ENCODE data around the gene TEX29. TPM values are rescaled to one million over a fixed set of nuclear protein-coding genes. Genes with fewer than 3 reads are reported as not detected.

Gene TEX29
- total and polyA plus RNA-seq, 2 of the 4 experiments (the other 2 are of a cell fraction): 0.46 TPM; not detected in 1

- H3K4me1 ChIP-seq (ENCODE audit: control insufficient read depth, insufficient read depth, low read length): no peaks in the 10 kb centered on the region
- no peak overlapping the region for H3K4ac ChIP-seq (ENCODE audit: low read depth, low read length)
- H3K9ac ChIP-seq (ENCODE audit: low read depth, low read length): no peak overlapping the region
- peaks cover 3% of the 10 kb centered on the region; the same call in 1 of the 2 replicates for H3K9me3 ChIP-seq (ENCODE audit: control insufficient read depth, insufficient read depth, low read length)
- TF ChIP-seq MAZ (IDR thresholded peaks at IDR 0.05; ENCODE audit: borderline replicate concordance, low read depth, low read length) (no peak), NFE2L2 (IDR thresholded peaks at IDR 0.05; ENCODE audit: low read depth, low read length) (no peak), ELK1 (IDR thresholded peaks at IDR 0.05; ENCODE audit: borderline replicate concordance, low read depth, low read length) (no peak), SMC3 (IDR thresholded peaks at IDR 0.05; ENCODE audit: low read depth, low read length) (no peak), MXI1 (IDR thresholded peaks at IDR 0.05; ENCODE audit: borderline replicate concordance, low read depth, low read length) (no peak), CEBPB (IDR thresholded peaks at IDR 0.05; ENCODE audit: low read depth, low read length) (no peak), CHD1 (IDR thresholded peaks at IDR 0.05; ENCODE audit: low read depth, low read length) (no peak), MAFK (IDR thresholded peaks at IDR 0.05; ENCODE audit: low read depth, low read length) (no peak), USF2 (IDR thresholded peaks at IDR 0.05; ENCODE audit: low read depth, low read length) (no peak), CTCF (conservative IDR thresholded peaks at IDR 0.05; ENCODE audit: low read depth, low read length) (no peak), RFX5 (IDR thresholded peaks at IDR 0.05; ENCODE audit: low read depth, low read length) (no peak), BHLHE40 (IDR thresholded peaks at IDR 0.05; ENCODE audit: low read depth, low read length) (no peak)
- ChIA-PET CTCF (no interaction called here), POLR2A (ENCODE audit: unreplicated experiment) (no interaction called here)
- no peak overlapping the region for H3K18ac ChIP-seq (ENCODE audit: low read depth, low read length)
- no peaks in the 10 kb centered on the region for H4K20me1 ChIP-seq (ENCODE audit: insufficient read depth, low read length)
- no peaks in the 10 kb centered on the region; the same call in 1 of the 2 replicates for H3K27me3 ChIP-seq (ENCODE audit: control insufficient read depth, insufficient read depth, low read length)
- H2AFZ ChIP-seq (replicated peaks; ENCODE audit: low read length, poor library complexity): no peak overlapping the region
- no peak overlapping the region for H4K5ac ChIP-seq (ENCODE audit: low read depth, low read length)
- no peak overlapping the region for H3K56ac ChIP-seq (ENCODE audit: extremely low read depth, insufficient read depth, low read length)
- no peak overlapping the region for H2BK20ac ChIP-seq (ENCODE audit: low read depth, low read length)
- H3K4me3 ChIP-seq (ENCODE audit: insufficient read depth, low read depth, low read length): no peak overlapping the region
- H2BK5ac ChIP-seq (ENCODE audit: low read depth, low read length, poor library complexity, severe bottlenecking): no peak overlapping the region
- H2AK5ac ChIP-seq (ENCODE audit: low read depth, low read length): no peak overlapping the region
- no peaks in the 10 kb centered on the region for H3K79me1 ChIP-seq (ENCODE audit: low read depth in 1 of 2, low read length in 2 of 2)
- H3K36me3 ChIP-seq (ENCODE audit: control insufficient read depth, insufficient read depth, low read length): no peaks in the 10 kb centered on the region
- ATAC-seq (ENCODE audit: low read depth): no peak
- no TSS peak for BruUV-seq (replicated peaks)
- H4K91ac ChIP-seq (ENCODE audit: insufficient read depth, low read depth, low read length): no peak overlapping the region
- no peak overlapping the region for H2BK15ac ChIP-seq (ENCODE audit: low read depth, low read length)
- WGBS, 2 experiments (ENCODE audit: extremely low coverage in 2 of 2, insufficient read length in 1 of 2): no CpG with 5 or more reads among the region's 2 CpGs
- no peak overlapping the region for H3K23ac ChIP-seq (ENCODE audit: low read depth, low read length)
- H3K14ac ChIP-seq (replicated peaks; ENCODE audit: low read depth, low read length): no peak overlapping the region
- H3K9me1 ChIP-seq (ENCODE audit: insufficient read depth, low read length): 0 out of 2 replicates have a peak, but pooled peaks cover 2% of the 10 kb centered on the region
- in situ Hi-C loops (cut with MboI; ENCODE audit: low sequenced_read_pairs): no loop called here
- H4K8ac ChIP-seq (ENCODE audit: low read depth in 2 of 2, low read length in 2 of 2): no peak overlapping the region
- dilution Hi-C loops (cut with HindIII; ENCODE audit: low sequenced_read_pairs, unreplicated experiment): no loop called here
- no peak overlapping the region for H3K27ac ChIP-seq (ENCODE audit: insufficient read depth, low read length)
- DNase-seq: no peak
- H3K4me2 ChIP-seq (ENCODE audit: low read depth, low read length): no peak overlapping the region
- no peak overlapping the region for H2AK9ac ChIP-seq (replicated peaks; ENCODE audit: low read depth, low read length, poor library complexity)
- H2BK120ac ChIP-seq (ENCODE audit: low read depth, low read length): no peak overlapping the region
- intact Hi-C loops (cut with micrococcal nuclease): no loop called here
Measured at GRCh38 chr13:111382877-111383276, 62.4 kb downstream of the TEX29 start.

Measured in IMR-90 (cell line).